ENCODE data around the gene IQCH.

The IQCH gene

GRCh38 chr15:67331676-67332075 lies 77.1 kb downstream of the IQCH start:
- H3K36me3 ChIP-seq (ENCODE audit: insufficient read depth) = no peaks in the 10 kb centered on the region
- no peak overlapping the region for H3K9ac ChIP-seq
- no peak overlapping the region for H2AFZ ChIP-seq (ENCODE audit: low read depth)

GRCh38 chr15:67335026-67335425 lies 80.4 kb downstream of the IQCH start:
- Histone ChIP-seq H3K4me3 (IDR thresholded peaks at IDR 0.05; ENCODE audit: insufficient read depth, low read depth, low read length) (no peak overlapping the region), H3K27me3 (ENCODE audit: insufficient read depth, low read depth) (no peaks in the 10 kb centered on the region), H3K79me2 (ENCODE audit: insufficient read depth, low read depth) (no peaks in the 10 kb centered on the region), H2AFZ (ENCODE audit: low read depth) (no peak overlapping the region), H3K27ac (no peak overlapping the region), H3K4me2 (no peak overlapping the region), H3K4me1 (ENCODE audit: low read depth, poor library complexity, severe bottlenecking) (no peaks in the 10 kb centered on the region), H3K36me3 (ENCODE audit: insufficient read depth) (no peaks in the 10 kb centered on the region), H4K20me1 (ENCODE audit: insufficient read depth) (no peaks in the 10 kb centered on the region), H3K9ac (no peak overlapping the region)
- no peak for TF ChIP-seq CTCF (conservative IDR thresholded peaks at IDR 0.05; ENCODE audit: low read depth, low read length)

More at GRCh38 chr15:67331676-67332075, 77.1 kb downstream of the IQCH start:
- Histone ChIP-seq H3K4me2 (no peak overlapping the region), H3K27me3 (ENCODE audit: insufficient read depth, low read depth) (no peaks in the 10 kb centered on the region), H3K4me1 (ENCODE audit: low read depth, poor library complexity, severe bottlenecking) (no peaks in the 10 kb centered on the region), H3K4me3 (IDR thresholded peaks at IDR 0.05; ENCODE audit: insufficient read depth, low read depth, low read length) (no peak overlapping the region), H4K20me1 (ENCODE audit: insufficient read depth) (no peaks in the 10 kb centered on the region), H3K79me2 (ENCODE audit: insufficient read depth, low read depth) (no peaks in the 10 kb centered on the region), H3K27ac (no peak overlapping the region)
- TF ChIP-seq CTCF (conservative IDR thresholded peaks at IDR 0.05; ENCODE audit: low read depth, low read length) = no peak

- Histone ChIP-seq H3K9ac (no peak overlapping the region), H3K79me2 (ENCODE audit: insufficient read depth, low read depth) (no peaks in the 10 kb centered on the region), H3K27me3 (ENCODE audit: insufficient read depth, low read depth) (no peaks in the 10 kb centered on the region), H3K27ac (no peak overlapping the region), H4K20me1 (ENCODE audit: insufficient read depth) (no peaks in the 10 kb centered on the region), H2AFZ (ENCODE audit: low read depth) (no peak overlapping the region), H3K4me3 (IDR thresholded peaks at IDR 0.05; ENCODE audit: insufficient read depth, low read depth, low read length) (no peak overlapping the region), H3K36me3 (ENCODE audit: insufficient read depth) (no peaks in the 10 kb centered on the region), H3K4me2 (no peak overlapping the region), H3K4me1 (ENCODE audit: low read depth, poor library complexity, severe bottlenecking) (no peaks in the 10 kb centered on the region)
- no peak for TF ChIP-seq CTCF (conservative IDR thresholded peaks at IDR 0.05; ENCODE audit: low read depth, low read length)
Observed at GRCh38 chr15:67335534-67336222, 81.1 kb downstream of the IQCH start.

GRCh38 chr15:67340630-67341029 lies 86.0 kb downstream of the IQCH start:
- Histone ChIP-seq H3K4me3 (IDR thresholded peaks at IDR 0.05; ENCODE audit: insufficient read depth, low read depth, low read length) (no peak overlapping the region), H3K4me2 (no peak overlapping the region), H4K20me1 (ENCODE audit: insufficient read depth) (no peaks in the 10 kb centered on the region), H3K4me1 (ENCODE audit: low read depth, poor library complexity, severe bottlenecking) (no peaks in the 10 kb centered on the region), H3K27ac (no peak overlapping the region), H3K36me3 (ENCODE audit: insufficient read depth) (no peaks in the 10 kb centered on the region), H3K79me2 (ENCODE audit: insufficient read depth, low read depth) (no peaks in the 10 kb centered on the region), H3K9ac (no peak overlapping the region), H2AFZ (ENCODE audit: low read depth) (no peak overlapping the region), H3K27me3 (ENCODE audit: insufficient read depth, low read depth) (no peaks in the 10 kb centered on the region)
- no peak for TF ChIP-seq CTCF (conservative IDR thresholded peaks at IDR 0.05; ENCODE audit: low read depth, low read length)

Measured in KMS-11 (cell line).